B cell (primary cell): Measurements from ENCODE around the gene PPFIA1. TPM values are rescaled to one million over a fixed set of nuclear protein-coding genes. Genes with fewer than 3 reads are reported as not detected.

Experiments
- ATAC-seq: fragments of 200-7000 bp; cut with Tn5 transposase; one replicate; pipeline ENCODE4 v1.10.0; 2021; ENCODE audit warnings: low read depth, mild to moderate bottlenecking, moderate number of reproducible peaks, moderate library complexity
- CTCF ChIA-PET: fragments of 350-600 bp; sonication (Branson Sonifier 250); formaldehyde crosslinking; loops from one replicate; lab custom pipeline; 2021; ENCODE audit warnings: antibody characterized with exemption, inconsistent platforms; lab: Charles Lee
- POLR2A ChIA-PET: fragments of 350-600 bp; sonication (Branson Sonifier 250); formaldehyde crosslinking; loops from one replicate; lab custom pipeline; 2021; ENCODE audit warnings: antibody characterized with exemption; lab: Charles Lee
- DNase-seq: peaks from one replicate; pipeline ENCODE4 v3.0.0; 2013
- H2AFZ ChIP-seq: 2 replicates; pipeline ENCODE4 v1.6.1; 2012; ENCODE audit warnings: mild to moderate bottlenecking, low read depth, low read length; ENCODE audit not compliant: insufficient read depth, poor library complexity, severe bottlenecking
- H3K27ac ChIP-seq, 2 donors: 1 replicate in 1 of 2; 2 replicates in 1 of 2; pipeline ENCODE4 v1.5.1; 2012 to 2013; ENCODE audit warnings: low read length in 2 of 2, mild to moderate bottlenecking in 2 of 2, moderate library complexity in 1 of 2
- H3K27me3 ChIP-seq, 4 experiments: fragments of 200-600 bp in 1 of 4; sonication (generic) in 1 of 4; replicated peaks in 1 of 4; 1 replicate in 2 of 4; 2 replicates in 2 of 4; pipeline versions ENCODE4 v1.6.1 to v1.7.0; 2013 to 2016; ENCODE audit warnings: low read length in 3 of 4, mild to moderate bottlenecking in 2 of 4, mixed read lengths in 1 of 4, moderate library complexity in 1 of 4; ENCODE audit not compliant: insufficient read depth in 4 of 4, control insufficient read depth in 3 of 4; ENCODE audit errors: control extremely low read depth in 1 of 4
- H3K36me3 ChIP-seq, 2 experiments: replicated peaks in 1 of 2; 1 replicate in 1 of 2; 2 replicates in 1 of 2; pipeline versions ENCODE4 v1.6.1 to v1.7.1; 2013; ENCODE audit warnings: low read length in 1 of 2; ENCODE audit not compliant: insufficient read depth in 2 of 2, control insufficient read depth in 1 of 2; ENCODE audit errors: control extremely low read depth in 1 of 2, extremely low read depth in 1 of 2
- H3K4me1 ChIP-seq, 2 donors: fragments of 200-600 bp in 1 of 2; sonication (generic) in 1 of 2; 1 replicate in 1 of 2; 2 replicates in 1 of 2; pipeline versions ENCODE4 v1.5.1 to v1.6.1; 2013 to 2017; ENCODE audit warnings: low read length in 2 of 2; ENCODE audit not compliant: control insufficient read depth in 2 of 2, insufficient read depth in 2 of 2
- H3K4me2 ChIP-seq: replicated peaks from 2 replicates; pipeline ENCODE3; 2012; ENCODE audit warnings: mild to moderate bottlenecking, low read depth, low read length; ENCODE audit not compliant: poor library complexity, severe bottlenecking
- H3K4me3 ChIP-seq, 5 experiments: fragments of 200-600 bp in 1 of 5; sonication (generic) in 1 of 5; 1 replicate in 3 of 5; 2 replicates in 2 of 5; pipeline versions ENCODE4 v1.5.1 to v1.7.0; 2011 to 2016; ENCODE audit warnings: low read length in 4 of 5, mild to moderate bottlenecking in 4 of 5, low read depth in 2 of 5, control low read depth in 1 of 5, moderate library complexity in 1 of 5; ENCODE audit not compliant: insufficient read depth in 1 of 5; ENCODE audit errors: control extremely low read depth in 1 of 5, extremely low read depth in 1 of 5
- H3K79me2 ChIP-seq: fragments of 200-600 bp; sonication (generic); one replicate; pipeline ENCODE4 v1.6.0; 2016; ENCODE audit warnings: low read length; ENCODE audit not compliant: control insufficient read depth, insufficient read depth
- H3K9ac ChIP-seq: fragments of 200-600 bp; sonication (generic); 2 replicates; pipeline ENCODE4 v1.6.1; 2017; ENCODE audit warnings: mild to moderate bottlenecking, low read length, moderate library complexity
- H3K9me3 ChIP-seq, 3 donors: one replicate each; pipeline versions ENCODE4 v1.6.1 to v1.7.1; 2013; ENCODE audit warnings: low read length in 2 of 3; ENCODE audit not compliant: control insufficient read depth in 2 of 3, insufficient read depth in 1 of 3; ENCODE audit errors: control extremely low read depth in 1 of 3
- H4K20me1 ChIP-seq: 2 replicates; pipeline ENCODE4 v1.6.0; 2012; ENCODE audit warnings: mild to moderate bottlenecking, low read length; ENCODE audit not compliant: insufficient read depth, control insufficient read depth, poor library complexity, severe bottlenecking
- H3K27ac Mint-ChIP-seq: one replicate; pipeline ENCODE4 v1.8.0; 2021; ENCODE audit warnings: mixed read lengths
- H3K27me3 Mint-ChIP-seq: one replicate; pipeline ENCODE4 v1.8.0; 2021; ENCODE audit warnings: mixed read lengths
- H3K4me1 Mint-ChIP-seq: one replicate; pipeline ENCODE4 v1.8.0; 2021; ENCODE audit warnings: mixed read lengths
- H3K4me3 Mint-ChIP-seq: one replicate; pipeline ENCODE4 v1.8.0; 2021; ENCODE audit warnings: mixed read lengths
- H3K9me3 Mint-ChIP-seq: one replicate; pipeline ENCODE4 v1.8.0; 2022; ENCODE audit warnings: mixed read lengths; ENCODE audit not compliant: insufficient read depth
- CTCF ChIP-seq: fragments of 200-600 bp; IDR thresholded peaks from one replicate; pipeline ENCODE4 v1.8.0; 2022; ENCODE audit warnings: antibody characterized with exemption, mild to moderate bottlenecking
- EZH2 ChIP-seq: IDR thresholded peaks from 2 replicates; pipeline ENCODE4 v1.6.1; 2012; ENCODE audit warnings: borderline replicate concordance, low read depth, mild to moderate bottlenecking, moderate library complexity, low read length; ENCODE audit not compliant: insufficient read depth, poor library complexity, severe bottlenecking
- WGBS: methylation state at CpG from one replicate; pipeline ENCODE4 v1.1.5; 2013; ENCODE audit warnings: missing lambda C conversion rate; ENCODE audit not compliant: insufficient coverage; 5-methylcytosine and 5-hydroxymethylcytosine counted together
- intact Hi-C: fragments of 100-400 bp; cut with micrococcal nuclease; formaldehyde crosslinking; loops from one replicate; pipeline ENCODE4 v1.10.0; 2022
- polyA plus RNA-seq: library from polyadenylated mRNA; depleted of rRNA; stranded (reverse); fragments of >200 nt; gene quantifications from 2 replicates; pipeline ENCODE4 v1.2.3, GENCODE V29; 2012
- total RNA-seq, 2 donors: library from RNA; stranded (reverse); fragments of 120-200 nt in 1 of 2; gene quantifications; 1 replicate in 1 of 2; 2 replicates in 1 of 2; pipeline versions ENCODE4 v1.2.3 to v1.2.4, GENCODE V29; 2013 to 2022

PPFIA1 gene
- total and polyA plus RNA-seq, 2 donors (not counting 1 experiment from before 2014, with no cell fraction given), result 21.8 to 70.4 TPM

- DNase-seq, result no peak
Observed at GRCh38 chr11:70377645-70378044, 107.2 kb downstream of the PPFIA1 start.

More at GRCh38 chr11:70377645-70378044, 107.2 kb downstream of the PPFIA1 start:
- 98% methylated on average over 5 of the region's 8 CpGs for WGBS
- TF ChIP-seq EZH2, result no peak
- no peak for TF ChIP-seq CTCF
- Mint-ChIP-seq H3K9me3 (no peaks in the 10 kb centered on the region), H3K4me3 (no peak overlapping the region), H3K27ac (no peak overlapping the region), H3K27me3 (no peaks in the 10 kb centered on the region), H3K4me1 (no peaks in the 10 kb centered on the region)
- Histone ChIP-seq H3K27me3 (no peaks in the 10 kb centered on the region), H3K36me3 (peaks cover 2 to 63% of the 10 kb centered on the region in 2 experiments), H3K4me1 (no peaks in the 10 kb centered on the region), H2AFZ (no peak overlapping the region), H3K9ac (no peak overlapping the region), H3K9me3 (no peaks in the 10 kb centered on the region), H3K4me2 (no peak overlapping the region), H4K20me1 (no peaks in the 10 kb centered on the region), H3K79me2 (no peaks in the 10 kb centered on the region), H3K4me3 (no peak overlapping the region), H3K27ac (no peak overlapping the region)
- ChIA-PET POLR2A (no interaction called here), CTCF (no interaction called here)
- intact Hi-C loops, result no loop called here
- ATAC-seq, result no peak
